Stimulated activated CD4-positive, alpha-beta T cell treated with anti-CD3 and anti-CD28 coated beads, Interleukin-15, amount 100 ng/mL, for 1 hour (primary cell): ENCODE results near the gene NT5DC1.
"Not testable (repeated sequence)": the region's sequence is repeated elsewhere in the genome, so short reads cannot be mapped to it uniquely, and the experiment has no call there.

ENCODE experiments used
- DNase-seq, 2 donors: peaks; one replicate each; pipeline ENCODE4 v3.0.0-alpha.2; 2020; ENCODE audit warnings: low read depth in 1 of 2, low spot score in 1 of 2

The NT5DC1 gene

GRCh38 chr6:116088946-116089345 lies 11.7 kb upstream of the NT5DC1 start:
- no peak for DNase-seq

GRCh38 chr6:116090251-116090650 lies 10.4 kb upstream of the NT5DC1 start:
- DNase-seq = no peak

GRCh38 chr6:116094041-116094440 lies 6.6 kb upstream of the NT5DC1 start:
- no peak for DNase-seq

GRCh38 chr6:116096048-116096759 lies 4.4 kb upstream of the NT5DC1 start:
- DNase-seq = not testable (repeated sequence)

GRCh38 chr6:116096979-116097816 lies 3.5 kb upstream of the NT5DC1 start:
- DNase-seq = no peak

- DNase-seq = no peak
These were observed 1.6 kb upstream of the NT5DC1 start for GRCh38 chr6:116099036-116099435.

- no peak for DNase-seq
These were observed 657 bp downstream of the NT5DC1 start for GRCh38 chr6:116101302-116101718.

GRCh38 chr6:116101790-116102189 lies 1.1 kb downstream of the NT5DC1 start:
- no peak for DNase-seq

GRCh38 chr6:116102873-116103272 lies 2.2 kb downstream of the NT5DC1 start:
- no peak for DNase-seq

- no peak for DNase-seq
These were observed 4.0 kb downstream of the NT5DC1 start for GRCh38 chr6:116104636-116105035.

GRCh38 chr6:116105247-116105646 lies 4.6 kb downstream of the NT5DC1 start:
- DNase-seq = no peak

- DNase-seq = no peak
These were observed 5.5 kb downstream of the NT5DC1 start for GRCh38 chr6:116106146-116106545.

- no peak for DNase-seq
These were observed 8.2 kb downstream of the NT5DC1 start for GRCh38 chr6:116108836-116109235.

- DNase-seq = no peak
These were observed 11.2 kb downstream of the NT5DC1 start for GRCh38 chr6:116111552-116112528.

GRCh38 chr6:116113386-116113785 lies 12.7 kb downstream of the NT5DC1 start:
- DNase-seq = no peak

- DNase-seq = no peak
These were observed 15.1 kb downstream of the NT5DC1 start for GRCh38 chr6:116115781-116116180.

GRCh38 chr6:116118608-116119007 lies 18.0 kb downstream of the NT5DC1 start:
- DNase-seq = no peak

- DNase-seq = no peak
These were observed 19.8 kb downstream of the NT5DC1 start for GRCh38 chr6:116120430-116120829.

GRCh38 chr6:116126032-116126431 lies 25.4 kb downstream of the NT5DC1 start, which contains the start of gene COL10A1:
Gene COL10A1, minus strand, starts transcription at chr6:116126132. Its CDS starts 640 bp downstream, at chr6:116125492.
- DNase-seq = no peak

GRCh38 chr6:116127771-116128493 lies 27.3 kb downstream of the NT5DC1 start:
- no peak for DNase-seq
